Measurements from ENCODE around the gene ATP10A. TPM values are rescaled to one million over a fixed set of nuclear protein-coding genes. Genes with fewer than 3 reads are reported as not detected.

ATP10A gene
- polyA plus RNA-seq, 3 donors from 2014 or later, result 2.4 to 17.4 (median 7.3) TPM

GRCh38 chr15:25684521-25685431 is 178.4 kb downstream of the ATP10A start:
- Mint-ChIP-seq H3K36me3 (peaks cover 43 to 68% (median 46%) of the 10 kb centered on the region in 3 donors), H3K27me3 (ENCODE audit: low read depth in 3 of 3) (peaks cover 0 to 6% (median 0%) of the 10 kb centered on the region in 3 donors), H3K27ac (no peak overlapping the region), H3K9me3 (no peaks in the 10 kb centered on the region), H3K4me3 (no peak overlapping the region), H3K4me1 (no peaks in the 10 kb centered on the region)
- DNase-seq, result no peak

- Mint-ChIP-seq H3K36me3 (peaks cover 48 to 65% (median 48%) of the 10 kb centered on the region in 3 donors), H3K4me1 (no peaks in the 10 kb centered on the region), H3K27me3 (ENCODE audit: low read depth in 3 of 3) (peaks cover 0 to 6% (median 0%) of the 10 kb centered on the region in 3 donors), H3K9me3 (no peaks in the 10 kb centered on the region), H3K27ac (no peak overlapping the region), H3K4me3 (no peak overlapping the region)
- DNase-seq, result no peak
Measured at GRCh38 chr15:25683911-25684310, 179.2 kb downstream of the ATP10A start.

GRCh38 chr15:25683415-25683814 is 179.7 kb downstream of the ATP10A start:
- no peaks in the 10 kb centered on the region for H3K4me1 Mint-ChIP-seq
- DNase-seq, result no peak
- H3K27me3 Mint-ChIP-seq (ENCODE audit: low read depth in 3 of 3), result peaks cover 0 to 6% (median 0%) of the 10 kb centered on the region in 3 donors
- H3K4me3 Mint-ChIP-seq, result no peak overlapping the region
- peak overlapping the region in 1 of 6 donors; percentile 19 for H3K27ac Mint-ChIP-seq
- H3K9me3 Mint-ChIP-seq, result no peaks in the 10 kb centered on the region
- H3K36me3 Mint-ChIP-seq, result peaks cover 51 to 70% (median 51%) of the 10 kb centered on the region in 3 donors

- Mint-ChIP-seq H3K27me3 (ENCODE audit: low read depth in 3 of 3) (peaks cover 0 to 6% (median 0%) of the 10 kb centered on the region in 3 donors), H3K27ac (no peak overlapping the region), H3K4me1 (no peaks in the 10 kb centered on the region), H3K9me3 (no peaks in the 10 kb centered on the region), H3K36me3 (peaks cover 44 to 72% (median 51%) of the 10 kb centered on the region in 3 donors), H3K4me3 (no peak overlapping the region)
- DNase-seq, result no peak
Measured at GRCh38 chr15:25682340-25682739, 180.8 kb downstream of the ATP10A start.

GRCh38 chr15:25680686-25681025 is 182.5 kb downstream of the ATP10A start:
- Mint-ChIP-seq H3K9me3 (no peaks in the 10 kb centered on the region), H3K27ac (no peak overlapping the region)

GRCh38 chr15:25679964-25680685 is 183.0 kb downstream of the ATP10A start:
- Mint-ChIP-seq H3K36me3 (peaks cover 42 to 60% (median 51%) of the 10 kb centered on the region in 3 donors), H3K27me3 (ENCODE audit: low read depth in 3 of 3) (peaks cover 0 to 11% (median 0%) of the 10 kb centered on the region in 3 donors), H3K27ac (peak overlapping the region in 2 of 6 donors; percentile 17 to 30), H3K9me3 (no peaks in the 10 kb centered on the region), H3K4me3 (no peak overlapping the region), H3K4me1 (no peaks in the 10 kb centered on the region)
- DNase-seq, result no peak

More at GRCh38 chr15:25680686-25681025, 182.5 kb downstream of the ATP10A start:
- DNase-seq, result no peak
- Mint-ChIP-seq H3K4me1 (no peaks in the 10 kb centered on the region), H3K27me3 (ENCODE audit: low read depth in 3 of 3) (peaks cover 0 to 9% (median 0%) of the 10 kb centered on the region in 3 donors), H3K4me3 (no peak overlapping the region), H3K36me3 (peaks cover 43 to 64% (median 54%) of the 10 kb centered on the region in 3 donors)

GRCh38 chr15:25679492-25679891 is 183.6 kb downstream of the ATP10A start:
- peak overlapping the region in 1 of 6 donors; percentile 17 for H3K27ac Mint-ChIP-seq
- no peaks in the 10 kb centered on the region for H3K4me1 Mint-ChIP-seq
- peaks cover 37 to 54% (median 45%) of the 10 kb centered on the region in 3 donors for H3K36me3 Mint-ChIP-seq
- no peak for DNase-seq
- H3K27me3 Mint-ChIP-seq (ENCODE audit: low read depth in 3 of 3), result peaks cover 0 to 11% (median 0%) of the 10 kb centered on the region in 3 donors
- H3K4me3 Mint-ChIP-seq, result no peak overlapping the region
- H3K9me3 Mint-ChIP-seq, result no peaks in the 10 kb centered on the region

- Mint-ChIP-seq H3K36me3 (peaks cover 28 to 44% (median 36%) of the 10 kb centered on the region in 3 donors), H3K27me3 (ENCODE audit: low read depth in 3 of 3) (peaks cover 0 to 8% (median 4%) of the 10 kb centered on the region in 3 donors), H3K9me3 (no peaks in the 10 kb centered on the region), H3K4me1 (no peaks in the 10 kb centered on the region), H3K4me3 (no peak overlapping the region), H3K27ac (no peak overlapping the region)
- DNase-seq, result no peak
Measured at GRCh38 chr15:25678500-25678855, 184.6 kb downstream of the ATP10A start.

GRCh38 chr15:25677719-25678499 is 185.2 kb downstream of the ATP10A start:
- Mint-ChIP-seq H3K27me3 (ENCODE audit: low read depth in 3 of 3) (peaks cover 0 to 8% (median 6%) of the 10 kb centered on the region in 3 donors), H3K36me3 (peaks cover 22 to 38% (median 30%) of the 10 kb centered on the region in 3 donors), H3K27ac (peak overlapping the region in 1 of 6 donors; percentile 73), H3K4me3 (no peak overlapping the region), H3K4me1 (no peaks in the 10 kb centered on the region), H3K9me3 (no peaks in the 10 kb centered on the region)
- DNase-seq, result no peak

GRCh38 chr15:25676070-25676469 is 187.1 kb downstream of the ATP10A start:
- peak overlapping the region in 2 of 6 donors; percentile 30 to 72 for H3K27ac Mint-ChIP-seq
- H3K36me3 Mint-ChIP-seq, result peaks cover 17 to 23% (median 21%) of the 10 kb centered on the region in 3 donors
- no peak overlapping the region for H3K4me3 Mint-ChIP-seq

GRCh38 chr15:25675396-25675795 is 187.7 kb downstream of the ATP10A start:
- no peak for DNase-seq
- no peaks in the 10 kb centered on the region for H3K9me3 Mint-ChIP-seq

More at GRCh38 chr15:25676070-25676469, 187.1 kb downstream of the ATP10A start:
- H3K9me3 Mint-ChIP-seq, result no peaks in the 10 kb centered on the region
- DNase-seq, result no peak
- H3K27me3 Mint-ChIP-seq (ENCODE audit: low read depth in 3 of 3), result peaks cover 3 to 8% (median 6%) of the 10 kb centered on the region in 3 donors
- peaks cover 2 to 6% of the 10 kb centered on the region in 2 donors for H3K4me1 Mint-ChIP-seq

GRCh38 chr15:25674913-25675312 is 188.2 kb downstream of the ATP10A start:
- Mint-ChIP-seq H3K4me3 (no peak overlapping the region), H3K27ac (peak overlapping the region in 3 of 6 donors; percentile 22 to 76 (median 55)), H3K4me1 (peaks cover 10 to 13% of the 10 kb centered on the region in 2 donors), H3K9me3 (no peaks in the 10 kb centered on the region), H3K27me3 (ENCODE audit: low read depth in 3 of 3) (peaks cover 3 to 11% (median 6%) of the 10 kb centered on the region in 3 donors), H3K36me3 (peaks cover 9 to 13% (median 11%) of the 10 kb centered on the region in 3 donors)
- no peak for DNase-seq

More at GRCh38 chr15:25675396-25675795, 187.7 kb downstream of the ATP10A start:
- Mint-ChIP-seq H3K4me3 (no peak overlapping the region), H3K27ac (peak overlapping the region in 3 of 6 donors; percentile 22 to 76 (median 55)), H3K4me1 (peaks cover 6 to 9% of the 10 kb centered on the region in 2 donors), H3K27me3 (ENCODE audit: low read depth in 3 of 3) (peaks cover 3 to 9% (median 6%) of the 10 kb centered on the region in 3 donors), H3K36me3 (peaks cover 14 to 17% (median 16%) of the 10 kb centered on the region in 3 donors)

- Mint-ChIP-seq H3K4me3 (no peak overlapping the region), H3K36me3 (peaks cover 6 to 8% (median 7%) of the 10 kb centered on the region in 3 donors), H3K4me1 (peaks cover 13 to 18% of the 10 kb centered on the region in 2 donors), H3K27me3 (ENCODE audit: low read depth in 3 of 3) (peaks cover 7 to 12% (median 10%) of the 10 kb centered on the region in 3 donors), H3K27ac (no peak overlapping the region), H3K9me3 (no peaks in the 10 kb centered on the region)
- no peak for DNase-seq
Measured at GRCh38 chr15:25673972-25674371, 189.2 kb downstream of the ATP10A start.
